Measurements from ENCODE around the gene NEK11.
"Not testable (repeated sequence)": the region's sequence is repeated elsewhere in the genome, so short reads cannot be mapped to it uniquely, and the experiment has no call there.

Gene NEK11

DNA sequence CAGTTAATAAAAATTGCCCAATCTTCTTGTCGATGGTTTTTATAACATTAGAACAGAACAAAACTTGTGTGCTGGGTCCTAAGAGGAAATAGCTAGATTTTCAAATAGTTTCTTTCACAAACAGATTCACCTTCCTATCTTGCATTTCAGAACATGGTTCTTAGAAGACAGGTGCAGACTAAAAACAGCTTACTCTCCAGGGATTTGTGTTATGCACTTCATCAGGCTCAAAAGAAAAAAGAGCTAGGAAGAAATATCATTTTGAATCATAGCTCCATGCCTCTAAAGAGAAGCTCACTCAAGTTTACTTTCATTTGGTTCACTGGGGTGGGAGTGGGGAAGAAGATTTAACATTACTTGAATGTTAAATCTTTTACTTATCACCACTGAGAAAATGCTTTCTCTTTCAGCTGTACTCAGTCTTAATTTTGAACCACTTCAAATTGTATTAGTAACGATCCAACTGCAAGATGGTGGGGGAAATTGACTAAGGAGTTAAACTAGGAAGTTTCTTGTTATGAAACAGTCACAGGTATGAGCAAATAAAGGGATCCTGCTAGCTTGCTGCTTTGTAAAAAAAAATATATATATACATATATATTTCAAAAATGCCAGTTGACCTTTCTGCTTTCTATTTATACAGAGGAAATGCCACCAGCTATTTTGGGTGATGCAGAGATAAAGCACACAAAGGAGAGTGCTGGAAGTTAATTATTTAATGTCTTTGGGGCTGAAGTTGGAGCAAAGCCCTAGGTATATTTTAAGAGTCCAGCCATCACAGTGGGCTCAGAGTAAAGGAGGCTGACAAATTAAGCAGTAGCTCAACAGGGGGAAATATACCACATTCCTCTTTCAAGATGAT, 326.6 kb downstream of the NEK11 start:
- no peak overlapping the region for H3K4me3 ChIP-seq (ENCODE audit: low read depth, low read length)
- no peak for DNase-seq (ENCODE audit: low read depth)
- TF ChIP-seq, protein P1, sequence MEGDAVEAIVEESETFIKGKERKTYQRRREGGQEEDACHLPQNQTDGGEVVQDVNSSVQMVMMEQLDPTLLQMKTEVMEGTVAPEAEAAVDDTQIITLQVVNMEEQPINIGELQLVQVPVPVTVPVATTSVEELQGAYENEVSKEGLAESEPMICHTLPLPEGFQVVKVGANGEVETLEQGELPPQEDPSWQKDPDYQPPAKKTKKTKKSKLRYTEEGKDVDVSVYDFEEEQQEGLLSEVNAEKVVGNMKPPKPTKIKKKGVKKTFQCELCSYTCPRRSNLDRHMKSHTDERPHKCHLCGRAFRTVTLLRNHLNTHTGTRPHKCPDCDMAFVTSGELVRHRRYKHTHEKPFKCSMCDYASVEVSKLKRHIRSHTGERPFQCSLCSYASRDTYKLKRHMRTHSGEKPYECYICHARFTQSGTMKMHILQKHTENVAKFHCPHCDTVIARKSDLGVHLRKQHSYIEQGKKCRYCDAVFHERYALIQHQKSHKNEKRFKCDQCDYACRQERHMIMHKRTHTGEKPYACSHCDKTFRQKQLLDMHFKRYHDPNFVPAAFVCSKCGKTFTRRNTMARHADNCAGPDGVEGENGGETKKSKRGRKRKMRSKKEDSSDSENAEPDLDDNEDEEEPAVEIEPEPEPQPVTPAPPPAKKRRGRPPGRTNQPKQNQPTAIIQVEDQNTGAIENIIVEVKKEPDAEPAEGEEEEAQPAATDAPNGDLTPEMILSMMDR (IDR thresholded peaks at IDR 0.05; ENCODE audit: control insufficient read depth, extremely low read depth, insufficient read depth), result no peak

- TF ChIP-seq, protein P1 (IDR thresholded peaks at IDR 0.05; ENCODE audit: control insufficient read depth, extremely low read depth, insufficient read depth), result no peak
- H3K4me3 ChIP-seq (ENCODE audit: low read depth, low read length), result no peak overlapping the region
Measured at GRCh38 chr3:131353986-131354385, 327.3 kb downstream of the NEK11 start.

GRCh38 chr3:131356006-131356595, 329.4 kb downstream of the NEK11 start:
- TF ChIP-seq, protein P1 (IDR thresholded peaks at IDR 0.05; ENCODE audit: control insufficient read depth, extremely low read depth, insufficient read depth), result no peak
- H3K4me3 ChIP-seq (ENCODE audit: low read depth, low read length), result no peak overlapping the region
- no peak for DNase-seq (ENCODE audit: low read depth)

More at GRCh38 chr3:131353986-131354385, 327.3 kb downstream of the NEK11 start:
- no peak for DNase-seq (ENCODE audit: low read depth)

DNA sequence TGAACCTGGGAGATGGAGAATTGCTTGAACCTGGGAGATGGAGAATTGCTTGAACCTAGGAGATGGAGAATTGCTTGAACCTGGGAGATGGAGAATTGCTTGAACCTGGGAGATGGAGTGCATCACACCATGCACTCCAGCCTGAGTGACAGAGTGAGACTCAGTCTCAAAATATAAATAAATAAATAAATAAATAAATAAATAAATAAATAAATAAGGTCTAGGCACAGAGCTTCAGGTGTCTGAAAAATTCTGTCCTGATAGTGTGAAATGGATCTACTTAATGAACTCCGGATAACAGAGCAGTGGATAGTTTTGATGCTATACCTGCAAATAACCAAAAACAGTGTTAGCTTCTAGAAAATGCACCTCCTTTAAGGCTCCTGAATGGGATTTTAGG, 330.6 kb downstream of the NEK11 start:
- TF ChIP-seq, protein P1 (IDR thresholded peaks at IDR 0.05; ENCODE audit: control insufficient read depth, extremely low read depth, insufficient read depth), result no peak
- DNase-seq (ENCODE audit: low read depth), result no peak
- no peak overlapping the region for H3K4me3 ChIP-seq (ENCODE audit: low read depth, low read length)

- DNase-seq (ENCODE audit: low read depth), result no peak
- TF ChIP-seq, protein P1 (IDR thresholded peaks at IDR 0.05; ENCODE audit: control insufficient read depth, extremely low read depth, insufficient read depth), result no peak
- H3K4me3 ChIP-seq (ENCODE audit: low read depth, low read length), result no peak overlapping the region
Measured at GRCh38 chr3:131360191-131360755, 333.6 kb downstream of the NEK11 start.

DNA sequence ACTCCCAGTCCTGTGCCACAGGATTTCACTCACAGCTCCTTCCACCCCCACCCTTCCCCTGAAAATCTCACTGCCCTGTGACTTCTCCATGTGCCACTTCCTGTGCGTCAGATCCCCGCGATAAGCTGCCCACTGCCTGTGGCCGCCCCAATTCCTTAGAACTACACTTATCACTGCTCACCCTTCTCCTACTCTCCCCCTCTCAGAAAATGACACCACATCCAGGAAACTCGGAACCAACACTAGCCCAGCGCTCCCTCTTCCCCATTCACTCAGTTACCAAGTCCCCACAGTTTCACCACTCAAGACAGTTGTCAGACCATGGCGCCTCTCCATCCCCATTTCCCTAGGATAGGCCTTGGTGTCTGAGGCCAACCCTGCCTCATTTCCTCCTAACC, 334.4 kb downstream of the NEK11 start:
- not testable (repeated sequence) for DNase-seq (ENCODE audit: low read depth)
- peak overlapping the region; percentile 75 for H3K4me3 ChIP-seq (ENCODE audit: low read depth, low read length)
